Measurements from ENCODE around the gene KRT20. TPM values are rescaled to one million over a fixed set of nuclear protein-coding genes. Genes with fewer than 3 reads are reported as not detected.

Gene KRT20
- total and polyA plus RNA-seq, 2 of the 4 experiments (the other 2 are of a cell fraction), result not detected

DNA sequence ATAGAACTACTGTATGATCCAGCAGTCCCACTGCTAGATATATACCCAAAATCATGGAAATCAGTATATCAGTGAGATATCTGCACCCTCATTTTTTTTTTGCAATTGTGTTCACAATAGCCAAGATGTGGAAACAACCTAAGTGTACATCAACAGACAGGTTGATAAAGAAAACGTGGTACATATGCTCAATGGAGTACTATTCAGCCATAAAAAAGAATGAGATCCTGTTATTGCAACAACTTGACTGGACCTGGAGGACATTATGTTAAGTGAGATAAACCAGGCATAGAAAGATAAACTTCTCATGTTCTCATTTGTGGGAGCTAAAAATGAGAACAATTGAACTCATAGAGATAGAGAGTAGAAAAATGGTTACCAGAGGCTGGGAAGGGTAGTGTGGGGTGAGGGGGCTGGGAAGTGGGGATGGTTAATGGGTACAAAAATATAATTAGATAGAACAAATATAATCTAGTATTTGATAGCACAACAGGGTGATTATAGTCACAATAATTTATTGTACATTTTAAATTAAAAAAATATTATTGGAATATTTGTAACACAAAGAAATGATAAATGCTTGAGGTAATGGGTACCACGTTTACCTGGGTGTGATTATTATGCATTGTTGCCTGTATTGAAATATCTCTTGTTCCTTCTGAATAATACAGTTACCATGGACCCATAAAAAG lies 54.8 kb downstream of the KRT20 start:
- intact Hi-C loops (cut with micrococcal nuclease) (no loop called here), dilution Hi-C loops (cut with HindIII; ENCODE audit: low sequenced_read_pairs, unreplicated experiment) (no loop called here), in situ Hi-C loops (cut with MboI; ENCODE audit: low sequenced_read_pairs) (no loop called here)
- ChIA-PET CTCF (no interaction called here), POLR2A (ENCODE audit: unreplicated experiment) (no interaction called here)
- Histone ChIP-seq H3K79me1 (ENCODE audit: low read depth in 1 of 2, low read length in 2 of 2) (peaks cover 19 to 26% of the 10 kb centered on the region in 2 experiments), H3K4me1 (ENCODE audit: control insufficient read depth, insufficient read depth, low read length) (peaks cover 4% of the 10 kb centered on the region; the same call in 1 of the 2 replicates), H4K8ac (ENCODE audit: low read depth in 2 of 2, low read length in 2 of 2) (no peak overlapping the region), H2BK120ac (ENCODE audit: low read depth, low read length) (no peak overlapping the region), H3K9ac (ENCODE audit: low read depth, low read length) (no peak overlapping the region), H2BK5ac (ENCODE audit: low read depth, low read length, poor library complexity, severe bottlenecking) (no peak overlapping the region), H2AK9ac (replicated peaks; ENCODE audit: low read depth, low read length, poor library complexity) (no peak overlapping the region), H3K4ac (ENCODE audit: low read depth, low read length) (no peak overlapping the region), H2BK20ac (ENCODE audit: low read depth, low read length) (no peak overlapping the region), H3K9me3 (ENCODE audit: control insufficient read depth, insufficient read depth, low read length) (no peaks in the 10 kb centered on the region), H3K23ac (ENCODE audit: low read depth, low read length) (no peak overlapping the region), H3K4me2 (ENCODE audit: low read depth, low read length) (no peak overlapping the region), H3K27me3 (ENCODE audit: control insufficient read depth, insufficient read depth, low read length) (no peaks in the 10 kb centered on the region), H3K27ac (ENCODE audit: insufficient read depth, low read length) (no peak overlapping the region), H3K36me3 (ENCODE audit: control insufficient read depth, insufficient read depth, low read length) (peaks cover 7% of the 10 kb centered on the region), H2AFZ (replicated peaks; ENCODE audit: low read length, poor library complexity) (no peak overlapping the region), H4K20me1 (ENCODE audit: insufficient read depth, low read length) (no peaks in the 10 kb centered on the region), H4K5ac (ENCODE audit: low read depth, low read length) (no peak overlapping the region), H2BK15ac (ENCODE audit: low read depth, low read length) (no peak overlapping the region), H3K4me3 (ENCODE audit: insufficient read depth, low read depth, low read length) (no peak overlapping the region), H3K18ac (ENCODE audit: low read depth, low read length) (no peak overlapping the region), H2AK5ac (ENCODE audit: low read depth, low read length) (no peak overlapping the region), H3K9me1 (ENCODE audit: insufficient read depth, low read length) (peaks cover 4% of the 10 kb centered on the region; the same call in 1 of the 2 replicates), H3K14ac (replicated peaks; ENCODE audit: low read depth, low read length) (no peak overlapping the region), H3K56ac (ENCODE audit: extremely low read depth, insufficient read depth, low read length) (no peak overlapping the region), H4K91ac (ENCODE audit: insufficient read depth, low read depth, low read length) (no peak overlapping the region)
- WGBS, 2 experiments (ENCODE audit: extremely low coverage in 2 of 2, insufficient read length in 1 of 2), result no CpG with 5 or more reads among the region's 2 CpGs
- BruUV-seq (replicated peaks), result no TSS peak
- DNase-seq, result no peak
- no peak for ATAC-seq (ENCODE audit: low read depth)
- no peak for TF ChIP-seq CEBPB (IDR thresholded peaks at IDR 0.05; ENCODE audit: low read depth, low read length)
- TF ChIP-seq, protein P1, sequence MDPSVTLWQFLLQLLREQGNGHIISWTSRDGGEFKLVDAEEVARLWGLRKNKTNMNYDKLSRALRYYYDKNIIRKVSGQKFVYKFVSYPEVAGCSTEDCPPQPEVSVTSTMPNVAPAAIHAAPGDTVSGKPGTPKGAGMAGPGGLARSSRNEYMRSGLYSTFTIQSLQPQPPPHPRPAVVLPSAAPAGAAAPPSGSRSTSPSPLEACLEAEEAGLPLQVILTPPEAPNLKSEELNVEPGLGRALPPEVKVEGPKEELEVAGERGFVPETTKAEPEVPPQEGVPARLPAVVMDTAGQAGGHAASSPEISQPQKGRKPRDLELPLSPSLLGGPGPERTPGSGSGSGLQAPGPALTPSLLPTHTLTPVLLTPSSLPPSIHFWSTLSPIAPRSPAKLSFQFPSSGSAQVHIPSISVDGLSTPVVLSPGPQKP (IDR thresholded peaks at IDR 0.05; ENCODE audit: borderline replicate concordance, low read depth, low read length), result no peak
- TF ChIP-seq NFE2L2 (IDR thresholded peaks at IDR 0.05; ENCODE audit: low read depth, low read length), result no peak
- no peak for TF ChIP-seq MXI1 (IDR thresholded peaks at IDR 0.05; ENCODE audit: borderline replicate concordance, low read depth, low read length)
- no peak for TF ChIP-seq MAZ (IDR thresholded peaks at IDR 0.05; ENCODE audit: borderline replicate concordance, low read depth, low read length)
- TF ChIP-seq RFX5 (IDR thresholded peaks at IDR 0.05; ENCODE audit: low read depth, low read length), result no peak
- TF ChIP-seq FOS (IDR thresholded peaks at IDR 0.05; ENCODE audit: low read depth, low read length), result no peak
- TF ChIP-seq, protein P2, sequence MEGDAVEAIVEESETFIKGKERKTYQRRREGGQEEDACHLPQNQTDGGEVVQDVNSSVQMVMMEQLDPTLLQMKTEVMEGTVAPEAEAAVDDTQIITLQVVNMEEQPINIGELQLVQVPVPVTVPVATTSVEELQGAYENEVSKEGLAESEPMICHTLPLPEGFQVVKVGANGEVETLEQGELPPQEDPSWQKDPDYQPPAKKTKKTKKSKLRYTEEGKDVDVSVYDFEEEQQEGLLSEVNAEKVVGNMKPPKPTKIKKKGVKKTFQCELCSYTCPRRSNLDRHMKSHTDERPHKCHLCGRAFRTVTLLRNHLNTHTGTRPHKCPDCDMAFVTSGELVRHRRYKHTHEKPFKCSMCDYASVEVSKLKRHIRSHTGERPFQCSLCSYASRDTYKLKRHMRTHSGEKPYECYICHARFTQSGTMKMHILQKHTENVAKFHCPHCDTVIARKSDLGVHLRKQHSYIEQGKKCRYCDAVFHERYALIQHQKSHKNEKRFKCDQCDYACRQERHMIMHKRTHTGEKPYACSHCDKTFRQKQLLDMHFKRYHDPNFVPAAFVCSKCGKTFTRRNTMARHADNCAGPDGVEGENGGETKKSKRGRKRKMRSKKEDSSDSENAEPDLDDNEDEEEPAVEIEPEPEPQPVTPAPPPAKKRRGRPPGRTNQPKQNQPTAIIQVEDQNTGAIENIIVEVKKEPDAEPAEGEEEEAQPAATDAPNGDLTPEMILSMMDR (conservative IDR thresholded peaks at IDR 0.05; ENCODE audit: low read depth, low read length), result no peak
- no peak for TF ChIP-seq POLR2A (IDR thresholded peaks at IDR 0.05; ENCODE audit: low read depth, low read length)
- no peak for TF ChIP-seq RCOR1 (IDR thresholded peaks at IDR 0.05; ENCODE audit: insufficient replicate concordance, low read length)
- TF ChIP-seq MAFK (IDR thresholded peaks at IDR 0.05; ENCODE audit: low read depth, low read length), result no peak
- no peak for TF ChIP-seq CHD1 (IDR thresholded peaks at IDR 0.05; ENCODE audit: low read depth, low read length)
- no peak for TF ChIP-seq RAD21 (IDR thresholded peaks at IDR 0.05; ENCODE audit: low read length)
- no peak for TF ChIP-seq BHLHE40 (IDR thresholded peaks at IDR 0.05; ENCODE audit: low read depth, low read length)
- TF ChIP-seq, protein P3, sequence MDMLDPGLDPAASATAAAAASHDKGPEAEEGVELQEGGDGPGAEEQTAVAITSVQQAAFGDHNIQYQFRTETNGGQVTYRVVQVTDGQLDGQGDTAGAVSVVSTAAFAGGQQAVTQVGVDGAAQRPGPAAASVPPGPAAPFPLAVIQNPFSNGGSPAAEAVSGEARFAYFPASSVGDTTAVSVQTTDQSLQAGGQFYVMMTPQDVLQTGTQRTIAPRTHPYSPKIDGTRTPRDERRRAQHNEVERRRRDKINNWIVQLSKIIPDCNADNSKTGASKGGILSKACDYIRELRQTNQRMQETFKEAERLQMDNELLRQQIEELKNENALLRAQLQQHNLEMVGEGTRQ (IDR thresholded peaks at IDR 0.05; ENCODE audit: low read depth, low read length), result no peak
- no peak for TF ChIP-seq SMC3 (IDR thresholded peaks at IDR 0.05; ENCODE audit: low read depth, low read length)
